ENCODE measurements around the gene OTOP3.

The OTOP3 gene

GRCh38 chr17:74917430-74917829 lies 18.3 kb upstream of the OTOP3 start:
- no peaks in the 10 kb centered on the region for H3K9me3 ChIP-seq (ENCODE audit: control insufficient read depth, low read length)
- peaks cover 6% of the 10 kb centered on the region for H3K4me1 ChIP-seq (ENCODE audit: control insufficient read depth, insufficient read depth, low read length)
- H3K36me3 ChIP-seq (ENCODE audit: control insufficient read depth, insufficient read depth, low read length): no peaks in the 10 kb centered on the region
- H3K27me3 ChIP-seq (ENCODE audit: control insufficient read depth, insufficient read depth, low read length, poor library complexity, severe bottlenecking): peaks cover 8% of the 10 kb centered on the region
- H3K4me3 ChIP-seq (ENCODE audit: insufficient read depth, low read depth, low read length): no peak overlapping the region
- 84% methylated on average over 10 of the region's 10 CpGs for whole genome bisulfite sequencing, 2 experiments
- H3K27ac ChIP-seq (ENCODE audit: insufficient read depth, low read depth, low read length, poor library complexity, severe bottlenecking): no peak overlapping the region

DNA sequence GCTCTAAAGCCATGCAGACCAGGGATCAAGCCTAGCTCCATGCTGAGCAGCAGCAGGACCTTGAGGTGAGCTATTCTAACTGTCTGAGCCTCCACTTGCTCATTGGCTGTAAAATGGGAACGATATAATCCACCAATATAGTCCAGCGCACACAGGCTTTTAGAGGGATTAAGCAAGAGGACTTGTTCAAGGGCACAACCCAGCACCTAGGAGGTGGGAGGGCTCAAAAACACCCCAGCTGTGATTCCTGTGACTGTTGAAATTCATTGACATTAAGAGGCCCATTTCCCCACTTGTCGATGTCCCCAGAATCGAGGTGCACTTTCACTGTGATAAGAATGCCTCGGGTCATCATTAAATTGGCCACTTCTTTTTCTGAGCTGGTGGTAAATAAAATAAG lies 16.8 kb upstream of the OTOP3 start:
- 94 to 96% methylated on average over 5 of the region's 5 CpGs for WGBS, 2 experiments
- peaks cover 6% of the 10 kb centered on the region for H3K4me1 ChIP-seq (ENCODE audit: control insufficient read depth, insufficient read depth, low read length)
- H3K4me3 ChIP-seq (ENCODE audit: insufficient read depth, low read depth, low read length): no peak overlapping the region
- H3K9me3 ChIP-seq (ENCODE audit: control insufficient read depth, low read length): no peaks in the 10 kb centered on the region
- no peaks in the 10 kb centered on the region for H3K36me3 ChIP-seq (ENCODE audit: control insufficient read depth, insufficient read depth, low read length)
- H3K27me3 ChIP-seq (ENCODE audit: control insufficient read depth, insufficient read depth, low read length, poor library complexity, severe bottlenecking): peaks cover 22% of the 10 kb centered on the region
- no peak overlapping the region for H3K27ac ChIP-seq (ENCODE audit: insufficient read depth, low read depth, low read length, poor library complexity, severe bottlenecking)

DNA sequence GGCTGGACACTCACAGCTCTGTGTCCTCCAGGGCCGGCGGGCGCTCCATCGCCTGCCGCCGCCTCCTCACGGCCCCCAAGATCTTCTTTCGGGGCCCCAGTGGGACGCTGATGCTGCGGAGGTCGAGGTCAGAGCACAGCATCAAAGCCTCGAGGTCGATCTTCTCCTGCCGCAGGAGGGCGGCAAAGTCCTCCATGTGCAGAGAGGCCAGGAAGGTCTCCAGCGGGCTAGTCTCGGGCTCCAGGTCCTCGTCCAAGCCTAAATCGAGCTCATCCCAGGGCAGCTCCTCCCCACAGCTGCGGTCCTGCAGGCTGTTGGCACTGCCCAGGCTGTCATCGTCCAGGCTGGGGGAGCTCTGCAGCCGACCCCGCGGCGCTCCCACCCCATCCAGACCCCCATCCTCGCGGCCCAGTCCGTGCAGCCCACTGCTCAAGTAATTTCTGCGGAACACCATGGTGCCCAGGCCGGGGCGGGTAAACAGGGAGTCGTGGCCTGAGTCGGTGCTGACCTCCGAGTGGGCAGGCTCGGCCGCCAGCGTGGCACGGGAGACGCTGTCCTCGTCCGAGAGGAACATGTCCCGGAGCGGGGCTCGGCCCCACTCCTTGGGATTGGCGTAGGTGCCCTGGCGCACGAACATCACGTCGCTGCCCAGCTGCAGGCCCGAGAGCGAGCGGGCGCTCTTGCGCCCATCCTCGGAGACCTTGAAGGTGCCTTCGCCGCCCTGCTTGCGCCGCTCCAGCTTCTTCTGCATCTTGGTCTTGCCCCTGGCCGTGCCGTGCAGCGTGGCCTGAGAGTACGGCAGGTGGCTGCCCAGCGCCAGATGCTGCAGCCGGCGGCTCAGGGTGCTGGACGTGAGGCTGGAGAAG lies 16.0 kb upstream of the OTOP3 start:
- Histone ChIP-seq H3K4me1 (ENCODE audit: control insufficient read depth, insufficient read depth, low read length) (peaks cover 9% of the 10 kb centered on the region), H3K27ac (ENCODE audit: insufficient read depth, low read depth, low read length, poor library complexity, severe bottlenecking) (no peak overlapping the region), H3K4me3 (ENCODE audit: insufficient read depth, low read depth, low read length) (no peak overlapping the region), H3K27me3 (ENCODE audit: control insufficient read depth, insufficient read depth, low read length, poor library complexity, severe bottlenecking) (peaks cover 30% of the 10 kb centered on the region), H3K36me3 (ENCODE audit: control insufficient read depth, insufficient read depth, low read length) (no peaks in the 10 kb centered on the region), H3K9me3 (ENCODE audit: control insufficient read depth, low read length) (no peaks in the 10 kb centered on the region)
- WGBS, 2 experiments: 90% methylated on average over 67 of the region's 67 CpGs

DNA sequence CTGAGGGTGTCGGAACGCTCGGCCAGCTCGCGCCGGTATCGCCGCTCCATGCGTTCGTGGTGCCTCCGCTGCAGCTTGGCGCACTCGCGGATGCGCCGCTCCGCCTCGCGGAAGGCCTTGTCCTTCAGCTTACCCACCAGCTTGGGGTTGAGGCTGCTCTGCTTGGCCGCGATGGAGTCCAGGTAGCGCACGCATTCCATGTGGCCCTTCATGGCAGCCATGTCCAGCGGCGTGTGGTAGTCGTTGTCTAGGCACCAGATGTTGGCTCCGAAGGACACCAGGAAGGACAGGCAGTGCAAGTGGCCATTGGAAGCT lies 15.4 kb upstream of the OTOP3 start:
- Histone ChIP-seq H3K9me3 (ENCODE audit: control insufficient read depth, low read length) (no peaks in the 10 kb centered on the region), H3K4me1 (ENCODE audit: control insufficient read depth, insufficient read depth, low read length) (peaks cover 9% of the 10 kb centered on the region), H3K27me3 (ENCODE audit: control insufficient read depth, insufficient read depth, low read length, poor library complexity, severe bottlenecking) (peaks cover 36% of the 10 kb centered on the region), H3K27ac (ENCODE audit: insufficient read depth, low read depth, low read length, poor library complexity, severe bottlenecking) (no peak overlapping the region), H3K36me3 (ENCODE audit: control insufficient read depth, insufficient read depth, low read length) (no peaks in the 10 kb centered on the region), H3K4me3 (ENCODE audit: insufficient read depth, low read depth, low read length) (no peak overlapping the region)
- 96 to 97% methylated on average over 27 of the region's 27 CpGs for WGBS, 2 experiments

DNA sequence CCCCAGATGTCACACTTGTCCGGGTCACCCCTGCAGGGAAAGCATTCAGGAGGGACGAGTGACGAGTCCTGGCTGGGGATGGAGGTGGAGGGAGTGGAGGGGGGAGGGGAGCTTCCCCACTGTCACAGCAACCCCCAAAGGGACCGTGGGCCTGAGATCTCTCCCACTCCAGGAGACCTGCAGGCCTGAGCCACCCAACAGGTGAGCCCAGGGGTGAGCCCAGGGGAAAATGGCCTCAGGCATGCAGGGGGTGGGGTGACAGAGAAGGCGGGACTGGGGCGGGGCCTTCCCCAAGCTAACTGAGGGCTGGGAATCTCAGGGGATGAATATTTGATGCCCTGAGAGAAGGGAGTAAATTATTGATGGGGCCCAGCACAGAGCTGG lies 15.1 kb upstream of the OTOP3 start:
- Histone ChIP-seq H3K27me3 (ENCODE audit: control insufficient read depth, insufficient read depth, low read length, poor library complexity, severe bottlenecking) (peaks cover 40% of the 10 kb centered on the region), H3K27ac (ENCODE audit: insufficient read depth, low read depth, low read length, poor library complexity, severe bottlenecking) (no peak overlapping the region), H3K36me3 (ENCODE audit: control insufficient read depth, insufficient read depth, low read length) (no peaks in the 10 kb centered on the region), H3K4me1 (ENCODE audit: control insufficient read depth, insufficient read depth, low read length) (peaks cover 9% of the 10 kb centered on the region), H3K9me3 (ENCODE audit: control insufficient read depth, low read length) (no peaks in the 10 kb centered on the region), H3K4me3 (ENCODE audit: insufficient read depth, low read depth, low read length) (no peak overlapping the region)
- WGBS, 2 experiments: 74% methylated on average over 6 of the region's 6 CpGs

- no peak overlapping the region for H3K27ac ChIP-seq (ENCODE audit: insufficient read depth, low read depth, low read length, poor library complexity, severe bottlenecking)
- H3K9me3 ChIP-seq (ENCODE audit: control insufficient read depth, low read length): no peaks in the 10 kb centered on the region
- no peaks in the 10 kb centered on the region for H3K36me3 ChIP-seq (ENCODE audit: control insufficient read depth, insufficient read depth, low read length)
- H3K27me3 ChIP-seq (ENCODE audit: control insufficient read depth, insufficient read depth, low read length, poor library complexity, severe bottlenecking): peaks cover 45% of the 10 kb centered on the region
- H3K4me3 ChIP-seq (ENCODE audit: insufficient read depth, low read depth, low read length): no peak overlapping the region
- peaks cover 9% of the 10 kb centered on the region for H3K4me1 ChIP-seq (ENCODE audit: control insufficient read depth, insufficient read depth, low read length)
- WGBS, 2 experiments: 77 to 79% methylated on average over 19 of the region's 19 CpGs
Measured at GRCh38 chr17:74921026-74921681, 14.5 kb upstream of the OTOP3 start.

DNA sequence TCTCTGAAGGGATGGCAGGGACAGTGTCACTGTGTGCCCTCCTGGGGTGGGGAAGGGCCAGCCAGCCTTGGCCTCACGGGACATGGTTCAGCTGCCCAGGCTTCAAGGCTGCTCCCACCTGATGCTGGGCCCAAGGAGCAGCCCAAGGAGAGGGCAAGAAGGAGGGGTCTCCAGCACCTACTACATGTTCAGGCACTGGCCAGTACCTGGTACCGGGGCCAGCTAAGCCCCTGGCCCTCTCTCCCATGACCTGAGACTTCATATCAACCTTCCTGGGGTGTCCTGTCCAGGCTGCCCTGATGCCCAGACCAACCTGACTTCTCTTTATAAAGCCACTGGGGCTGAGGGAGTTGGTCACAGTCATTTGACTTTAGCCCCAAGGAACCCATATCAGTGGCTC lies 13.9 kb upstream of the OTOP3 start:
- whole genome bisulfite sequencing, 2 experiments: 92 to 96% methylated on average over 2 of the region's 2 CpGs
- H3K4me1 ChIP-seq (ENCODE audit: control insufficient read depth, insufficient read depth, low read length): peaks cover 9% of the 10 kb centered on the region
- no peak overlapping the region for H3K27ac ChIP-seq (ENCODE audit: insufficient read depth, low read depth, low read length, poor library complexity, severe bottlenecking)
- H3K36me3 ChIP-seq (ENCODE audit: control insufficient read depth, insufficient read depth, low read length): no peaks in the 10 kb centered on the region
- peaks cover 51% of the 10 kb centered on the region for H3K27me3 ChIP-seq (ENCODE audit: control insufficient read depth, insufficient read depth, low read length, poor library complexity, severe bottlenecking)
- H3K4me3 ChIP-seq (ENCODE audit: insufficient read depth, low read depth, low read length): no peak overlapping the region
- H3K9me3 ChIP-seq (ENCODE audit: control insufficient read depth, low read length): no peaks in the 10 kb centered on the region

DNA sequence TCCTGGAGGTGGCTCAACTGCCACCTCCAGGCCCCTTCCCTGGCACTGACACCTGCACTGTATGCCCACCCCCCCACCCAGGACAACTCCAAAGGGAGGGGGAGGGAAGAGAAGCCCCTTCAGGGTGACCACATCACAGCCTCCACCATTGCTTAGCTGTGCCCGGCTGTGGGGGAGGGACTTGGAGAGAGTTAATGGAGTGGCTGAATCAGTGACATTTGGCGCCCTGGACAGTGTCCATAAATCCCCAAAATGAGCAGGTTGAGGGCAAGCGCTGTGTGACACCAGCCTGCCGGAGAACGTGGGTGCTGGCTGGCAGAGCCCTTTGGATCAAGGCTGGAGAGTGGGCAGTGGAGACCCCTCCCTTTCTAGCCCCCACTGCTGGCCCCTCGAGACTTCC lies 13.5 kb upstream of the OTOP3 start:
- peaks cover 55% of the 10 kb centered on the region for H3K27me3 ChIP-seq (ENCODE audit: control insufficient read depth, insufficient read depth, low read length, poor library complexity, severe bottlenecking)

DNA sequence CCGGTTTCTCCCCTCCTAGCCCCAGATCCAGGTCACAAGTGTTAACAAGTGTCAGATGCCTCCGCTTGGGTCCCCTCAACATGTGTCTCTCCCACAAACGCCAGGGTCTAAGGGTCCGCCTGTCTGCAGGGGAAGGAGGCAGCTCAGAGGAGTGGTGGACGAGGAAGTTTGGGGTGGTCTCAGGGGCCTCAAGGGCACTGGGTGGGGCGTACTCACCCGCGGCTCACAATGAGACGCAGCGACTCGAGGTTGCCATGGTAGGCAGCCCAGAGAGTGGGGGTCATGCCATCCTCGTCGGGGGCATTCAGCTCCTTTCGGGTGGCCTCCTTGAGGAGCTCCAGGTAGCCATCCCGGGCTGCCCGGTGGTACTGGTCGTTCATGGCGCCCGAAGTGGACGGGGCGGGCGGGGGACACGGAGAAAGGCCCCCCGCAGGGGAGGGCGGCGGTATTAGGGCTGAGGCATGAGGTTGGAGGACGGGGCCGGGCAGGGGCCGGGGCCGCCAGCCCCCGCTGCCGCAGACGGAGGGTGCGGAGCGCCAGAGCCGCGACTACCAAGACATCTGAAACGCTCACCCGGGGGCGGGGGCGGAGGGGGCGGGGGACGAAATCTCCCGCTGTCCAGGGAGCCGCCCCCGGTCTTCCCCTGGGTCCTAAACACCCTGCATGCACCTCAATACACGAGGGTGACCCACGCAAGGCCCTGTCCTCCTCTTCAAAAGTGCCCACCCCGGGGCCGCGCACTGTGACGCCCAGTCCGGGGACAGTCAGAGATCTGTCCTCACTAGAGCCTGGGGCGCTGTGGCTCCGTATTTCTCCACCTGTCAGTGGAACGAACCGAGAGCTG lies 12.8 kb upstream of the OTOP3 start, which contains the start of gene USH1G:
Gene USH1G (minus strand): TSS at position 562 of the 844 bp plus-strand sequence. CDS start 182 bp downstream, at position 380.
- no peak within 1 kb of the TSS for H3K27ac ChIP-seq (ENCODE audit: insufficient read depth, low read depth, low read length, poor library complexity, severe bottlenecking)
- no peaks in the 10 kb centered on the region for H3K36me3 ChIP-seq (ENCODE audit: control insufficient read depth, insufficient read depth, low read length)
- H3K4me3 ChIP-seq (ENCODE audit: insufficient read depth, low read depth, low read length): peak within 1 kb of the TSS; percentile 16
- peaks cover 63% of the 10 kb centered on the region for H3K27me3 ChIP-seq (ENCODE audit: control insufficient read depth, insufficient read depth, low read length, poor library complexity, severe bottlenecking)
- WGBS, 2 experiments: 9 to 10% methylated on average over 57 of the region's 57 CpGs
- H3K9me3 ChIP-seq (ENCODE audit: control insufficient read depth, low read length): no peaks in the 10 kb centered on the region
- peaks cover 9% of the 10 kb centered on the region for H3K4me1 ChIP-seq (ENCODE audit: control insufficient read depth, insufficient read depth, low read length)

More for the DNA sequence above, 13.5 kb upstream of the OTOP3 start:
- Histone ChIP-seq H3K27ac (ENCODE audit: insufficient read depth, low read depth, low read length, poor library complexity, severe bottlenecking) (no peak overlapping the region), H3K4me3 (ENCODE audit: insufficient read depth, low read depth, low read length) (no peak overlapping the region), H3K36me3 (ENCODE audit: control insufficient read depth, insufficient read depth, low read length) (no peaks in the 10 kb centered on the region), H3K9me3 (ENCODE audit: control insufficient read depth, low read length) (no peaks in the 10 kb centered on the region), H3K4me1 (ENCODE audit: control insufficient read depth, insufficient read depth, low read length) (peaks cover 9% of the 10 kb centered on the region)
- 79 to 81% methylated on average over 6 of the region's 6 CpGs for WGBS, 2 experiments

Measured in ectodermal cell (in vitro differentiated cells).